Measurements from ENCODE around the gene AKAP8.
"Not testable (repeated sequence)": the region's sequence is repeated elsewhere in the genome, so short reads cannot be mapped to it uniquely, and the experiment has no call there.

AKAP8 gene

DNA sequence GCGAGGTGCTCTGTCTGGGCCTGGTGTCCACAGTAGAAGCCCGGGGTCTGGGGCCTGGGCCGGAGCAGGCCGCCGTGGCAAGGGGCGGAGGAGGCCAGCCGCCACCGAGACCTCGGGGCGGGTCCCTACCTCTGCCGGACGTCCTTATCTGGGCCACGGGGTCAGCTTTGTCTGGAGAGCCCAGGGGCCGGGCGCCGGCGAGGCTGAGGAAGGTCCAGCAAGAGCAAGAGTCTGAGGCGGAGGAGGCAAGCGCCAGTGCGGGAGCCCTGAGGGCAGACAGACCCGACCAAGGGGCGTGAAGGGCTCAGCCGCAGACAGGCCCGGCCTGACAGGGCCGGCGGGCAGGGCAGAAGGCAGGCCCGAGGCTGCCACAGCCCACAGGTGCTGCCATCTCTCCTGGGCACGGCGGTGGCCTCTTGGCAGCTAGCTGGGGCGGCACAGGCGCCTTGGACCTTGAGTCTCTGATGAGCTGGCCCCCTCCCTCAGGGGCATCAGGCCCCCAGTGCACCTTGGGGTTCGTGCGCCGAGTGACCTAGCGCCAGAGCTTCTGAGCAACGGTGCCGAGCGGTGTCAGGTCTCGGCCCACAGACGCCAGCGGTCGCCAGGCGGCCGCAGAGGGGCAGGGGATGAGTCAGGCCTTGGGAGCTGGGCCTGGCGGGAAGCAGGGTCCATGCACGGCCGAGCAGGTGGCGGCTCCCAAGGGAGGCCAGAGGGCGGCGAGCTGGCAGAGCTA is 19.1 kb upstream of the AKAP8 start:
- no peak overlapping the region for H3K27ac ChIP-seq
- TF ChIP-seq ZFX (IDR thresholded peaks at IDR 0.05; ENCODE audit: borderline replicate concordance) = no peak
- no peak for TF ChIP-seq CTCF (IDR thresholded peaks at IDR 0.05)

DNA sequence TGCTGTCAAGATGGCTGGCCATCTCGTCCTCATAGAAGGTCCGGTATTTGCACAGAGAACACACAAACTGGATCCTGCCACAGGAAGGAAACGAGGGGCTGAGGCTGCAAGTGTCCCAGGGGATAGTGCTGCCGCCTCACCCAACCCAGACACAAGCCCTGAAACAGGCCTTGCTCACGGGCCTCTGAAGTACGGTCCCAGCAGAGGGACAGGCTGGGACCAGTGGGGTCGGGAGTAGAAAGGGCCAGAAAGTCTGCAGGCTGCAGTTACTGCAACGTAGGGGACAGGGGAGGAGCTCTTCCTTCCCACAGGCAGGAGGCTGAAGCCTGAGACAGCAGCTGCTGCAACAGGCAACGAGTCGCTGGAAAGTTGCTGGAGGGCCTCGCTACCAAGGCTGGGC is 18.2 kb upstream of the AKAP8 start:
- no peak for TF ChIP-seq ZFX (IDR thresholded peaks at IDR 0.05; ENCODE audit: borderline replicate concordance)
- no peak for TF ChIP-seq CTCF (IDR thresholded peaks at IDR 0.05)
- H3K27ac ChIP-seq = no peak overlapping the region

DNA sequence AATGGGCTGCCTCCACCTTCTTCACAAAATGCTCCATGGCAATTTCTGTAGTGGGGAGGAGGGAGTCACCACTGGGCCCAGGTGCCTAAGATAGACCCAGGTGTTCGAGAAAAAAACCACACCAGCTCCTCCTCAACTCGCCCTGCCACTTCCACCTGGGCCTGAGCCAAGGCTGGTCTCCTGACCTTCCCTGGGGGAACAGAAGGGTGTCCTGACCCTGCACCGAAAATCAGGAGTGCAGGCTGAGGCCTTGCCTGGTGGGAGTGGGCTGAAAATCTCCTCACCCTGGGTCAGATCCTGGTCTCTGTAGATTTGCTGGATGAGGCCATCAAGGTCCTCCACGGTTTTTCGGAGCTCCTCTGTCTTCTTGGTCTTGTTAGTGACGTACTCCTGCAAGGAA is 17.6 kb upstream of the AKAP8 start:
- no peak overlapping the region for H3K27ac ChIP-seq
- TF ChIP-seq CTCF (IDR thresholded peaks at IDR 0.05) (no peak), ZFX (IDR thresholded peaks at IDR 0.05; ENCODE audit: borderline replicate concordance) (no peak)

GRCh38 chr19:15396436-15396835 is 16.8 kb upstream of the AKAP8 start:
- TF ChIP-seq CTCF (IDR thresholded peaks at IDR 0.05) (no peak), ZFX (IDR thresholded peaks at IDR 0.05; ENCODE audit: borderline replicate concordance) (no peak)
- H3K27ac ChIP-seq = no peak overlapping the region

- H3K27ac ChIP-seq = not testable (repeated sequence)
Observed at GRCh38 chr19:15395251-15395650, 15.7 kb upstream of the AKAP8 start.

DNA sequence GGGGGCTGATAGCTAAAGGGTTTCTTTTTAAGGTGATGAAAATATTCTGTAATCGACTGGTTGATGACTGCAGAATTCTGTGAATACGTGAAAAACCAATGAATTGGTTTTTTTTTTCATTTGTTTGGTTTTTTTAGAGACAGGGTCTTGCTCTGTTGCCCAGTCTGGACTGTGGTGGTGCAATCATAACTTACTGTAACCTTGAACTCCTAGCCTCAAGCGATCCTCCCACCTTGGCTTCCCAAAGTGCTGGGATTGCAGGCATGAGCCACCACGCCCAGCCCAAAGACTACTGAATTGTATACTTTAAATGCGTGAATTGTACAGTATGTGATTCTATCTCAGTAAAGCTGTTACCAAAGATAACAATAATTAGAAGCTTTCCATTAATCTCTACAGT is 14.8 kb upstream of the AKAP8 start:
- H3K27ac ChIP-seq = no peak overlapping the region
- no peak for TF ChIP-seq ZFX (IDR thresholded peaks at IDR 0.05; ENCODE audit: borderline replicate concordance)
- TF ChIP-seq CTCF (IDR thresholded peaks at IDR 0.05) = no peak

GRCh38 chr19:15393963-15394362 is 14.4 kb upstream of the AKAP8 start:
- no peak overlapping the region for H3K27ac ChIP-seq

More at GRCh38 chr19:15393963-15394362, 14.4 kb upstream of the AKAP8 start:
- no peak for TF ChIP-seq ZFX (IDR thresholded peaks at IDR 0.05; ENCODE audit: borderline replicate concordance)
- no peak for TF ChIP-seq CTCF (IDR thresholded peaks at IDR 0.05)

All from 22Rv1 (cell line).